ENCODE measurements around the gene RXFP4.

Gene RXFP4

DNA sequence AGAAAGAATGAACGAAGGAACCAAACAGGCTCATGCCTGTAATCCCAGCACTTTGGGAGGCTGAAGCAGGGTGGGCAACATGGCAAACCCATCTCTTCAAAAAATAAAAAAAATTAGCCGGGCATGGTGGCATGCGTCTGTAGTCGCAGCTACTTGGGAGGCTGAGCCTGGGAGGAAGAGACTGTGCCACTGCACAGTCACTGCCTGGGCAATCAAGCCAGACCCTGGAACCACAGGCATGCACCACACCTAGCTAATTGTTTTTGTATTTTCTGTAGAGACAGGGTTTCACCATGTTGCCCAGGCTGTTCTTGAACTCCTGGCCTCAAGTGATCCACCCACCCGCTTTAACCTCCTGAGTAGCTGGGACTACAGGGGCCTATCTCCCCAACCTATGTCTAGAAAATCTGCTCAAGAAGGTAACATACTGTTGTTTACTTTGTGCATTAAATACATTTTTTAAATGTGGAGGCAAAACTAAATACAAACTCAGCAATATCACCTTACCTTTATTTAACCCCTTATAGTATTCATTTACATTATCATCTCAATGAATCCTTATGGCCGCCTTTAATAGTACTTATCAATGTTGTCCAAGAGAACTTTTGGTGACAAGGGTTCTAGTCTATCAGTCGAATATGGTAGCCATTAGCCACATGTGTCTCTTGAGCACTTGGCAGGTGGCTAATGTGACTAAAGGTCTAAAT lies 10.0 kb upstream of the RXFP4 start:
- no peak for DNase-seq

DNA sequence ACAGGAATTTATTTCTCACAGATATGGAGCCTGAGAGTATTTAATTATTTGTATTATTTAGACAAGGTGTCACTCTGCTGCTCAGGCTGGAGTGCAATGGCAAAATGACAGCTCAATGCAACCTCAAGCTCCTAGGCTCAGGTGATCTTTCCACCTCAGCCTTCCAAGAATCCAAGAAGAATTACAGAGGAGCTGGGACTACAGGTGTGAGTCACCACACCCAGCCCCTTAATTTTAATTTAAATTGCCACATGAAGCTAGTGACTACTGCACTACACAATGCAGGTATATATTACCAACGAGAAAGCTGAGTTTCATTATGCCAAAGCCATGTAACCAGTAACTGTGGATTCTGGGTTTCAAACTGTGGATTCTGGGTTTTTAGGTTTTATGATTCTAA lies 9.4 kb upstream of the RXFP4 start:
- DNase-seq, result no peak

DNA sequence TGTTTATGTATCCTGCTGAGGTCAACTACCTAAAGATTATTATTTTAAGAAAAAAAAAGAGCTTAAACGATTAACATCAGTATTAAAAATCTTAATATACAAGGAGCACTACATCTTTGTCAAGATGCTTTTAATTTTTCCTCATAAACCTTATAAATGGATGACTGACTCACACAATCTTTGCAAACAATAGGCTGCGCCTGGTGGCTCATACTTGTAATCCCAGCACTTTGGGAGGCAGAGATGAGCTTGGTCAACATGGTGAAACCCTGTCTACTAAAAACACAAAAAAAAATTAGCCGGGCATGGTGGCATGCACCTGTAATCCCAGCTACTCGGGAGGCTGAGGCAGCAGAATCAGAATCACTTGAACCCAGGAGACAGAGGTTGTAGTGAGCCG lies 9.0 kb upstream of the RXFP4 start:
- DNase-seq, result no peak

DNA sequence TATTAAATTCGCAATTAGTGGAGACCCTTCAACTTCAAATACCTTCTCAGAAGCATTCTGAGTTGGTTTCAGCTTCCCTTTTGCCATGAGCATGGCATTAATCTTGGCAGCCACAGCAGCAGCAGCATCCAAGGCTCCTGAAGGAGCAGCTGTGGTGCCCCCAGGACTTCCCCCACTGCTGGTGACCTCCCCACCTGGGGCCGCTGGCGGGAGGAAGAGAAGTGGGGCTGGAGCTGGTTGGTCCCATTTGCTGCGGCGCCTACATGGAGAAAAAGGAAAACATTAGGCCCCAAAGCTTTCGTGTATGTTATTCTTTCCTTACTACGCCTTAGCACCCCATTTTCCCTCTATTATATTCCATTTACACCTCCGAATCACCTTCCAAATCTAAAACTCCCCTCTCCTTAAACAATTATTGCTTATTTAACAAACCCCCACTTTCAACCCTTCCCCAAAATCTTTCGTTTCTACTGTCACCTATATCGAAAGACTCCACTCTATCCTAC lies 7.8 kb upstream of the RXFP4 start:
- peak in 3 of 4 experiments; percentile 22 to 45 (median 25) for DNase-seq

DNA sequence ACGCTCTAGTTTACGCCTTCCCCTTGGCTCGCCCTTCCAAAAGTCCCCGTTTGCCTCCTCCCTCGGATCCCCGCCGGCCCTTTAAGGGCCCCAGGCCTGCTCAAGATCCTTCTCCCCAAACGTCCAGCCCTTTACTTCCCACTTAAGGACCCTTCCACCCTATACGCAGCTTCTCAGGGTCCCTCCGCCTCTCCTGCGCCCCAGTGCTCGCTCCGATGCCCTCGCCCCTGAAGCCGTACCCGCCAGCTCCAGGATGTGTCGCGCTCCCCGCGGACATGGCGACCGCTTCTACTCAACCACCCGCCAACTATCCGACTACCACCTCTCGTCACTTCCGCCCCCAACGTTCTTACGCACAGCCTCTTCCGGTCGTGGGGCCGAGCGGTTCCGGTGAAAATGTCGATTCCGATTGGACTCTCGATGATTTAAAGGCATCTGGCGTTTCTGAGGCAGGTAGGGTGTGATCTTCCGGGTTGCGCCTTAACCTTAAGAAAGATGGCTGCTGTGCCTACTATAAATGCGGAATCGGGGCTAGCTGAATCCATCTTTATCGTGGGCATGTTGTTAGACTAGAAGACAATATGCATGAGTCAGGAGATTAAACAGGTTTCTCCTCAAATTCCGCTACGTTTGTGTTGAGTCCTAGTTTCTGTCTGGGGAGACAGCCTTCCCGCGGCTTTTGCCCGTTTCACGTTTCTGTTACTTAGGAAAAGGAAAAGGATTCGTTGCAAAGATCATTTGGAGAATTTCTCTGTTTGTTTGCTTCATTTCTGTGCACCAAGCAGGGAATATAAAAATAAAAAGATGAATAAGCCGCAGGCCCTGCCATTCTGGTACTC lies 7.1 kb upstream of the RXFP4 start, which contains the start of gene KHDC4:
TSS of gene KHDC4 (minus strand) at position 317 of the 839 bp plus-strand sequence. CDS start at position 277, 40 bp downstream.
- DNase-seq, result peak; percentile 98 to 99 (median 98)

DNA sequence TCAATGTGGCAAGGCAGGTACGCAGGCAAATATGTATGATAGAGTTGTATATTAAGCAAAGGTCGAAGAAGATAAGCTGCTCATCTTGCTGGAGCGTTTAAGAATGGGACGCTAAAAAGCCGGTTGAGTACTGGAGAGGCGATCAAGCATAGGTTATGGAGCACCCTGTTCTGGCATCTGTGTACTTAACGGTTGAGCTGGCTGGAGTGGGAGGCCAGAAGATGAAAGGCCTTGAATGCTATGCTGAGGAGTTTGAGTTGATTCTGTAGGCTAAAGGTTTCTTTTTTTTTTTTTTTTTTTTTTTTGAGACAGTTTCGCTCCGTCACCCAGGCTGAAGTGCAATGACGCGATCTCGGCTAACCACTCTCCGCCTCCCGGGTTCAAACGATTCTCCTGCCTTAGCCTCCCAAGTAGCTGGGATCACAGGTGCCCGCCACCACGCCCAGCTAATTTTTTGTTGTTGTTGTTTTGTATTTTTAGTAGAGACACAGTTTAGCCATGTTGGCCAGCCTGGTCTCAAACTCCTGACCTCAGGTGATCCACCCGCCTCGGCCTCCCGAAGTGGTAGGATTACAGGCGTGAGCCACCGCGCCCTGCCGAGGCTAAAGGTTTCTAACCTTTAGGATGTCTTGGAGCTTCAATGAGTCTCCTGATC lies 6.4 kb upstream of the RXFP4 start:
- peak in 1 of 4 experiments; percentile 10 for DNase-seq

DNA sequence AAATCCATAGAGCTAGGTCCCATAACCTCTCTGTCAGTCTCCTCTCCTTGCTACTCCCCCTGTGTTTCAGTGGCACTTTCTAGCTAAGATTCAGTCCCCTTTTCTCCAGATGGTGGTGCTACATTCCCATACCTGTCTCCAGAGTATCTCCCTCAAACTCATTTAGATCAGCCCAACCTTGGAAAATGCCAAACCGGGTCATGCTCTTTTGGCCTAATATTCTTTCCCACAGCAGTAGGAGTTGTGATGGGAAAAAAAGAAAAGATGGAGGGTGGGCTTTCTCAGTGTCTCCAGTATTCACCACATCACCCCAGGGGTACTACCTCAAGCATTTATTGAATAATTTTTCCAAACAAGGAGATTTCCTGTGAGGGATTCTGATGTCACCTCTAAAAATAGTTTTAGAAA lies 3.2 kb upstream of the RXFP4 start:
- DNase-seq, result peak; percentile 57 to 80 (median 72)

DNA sequence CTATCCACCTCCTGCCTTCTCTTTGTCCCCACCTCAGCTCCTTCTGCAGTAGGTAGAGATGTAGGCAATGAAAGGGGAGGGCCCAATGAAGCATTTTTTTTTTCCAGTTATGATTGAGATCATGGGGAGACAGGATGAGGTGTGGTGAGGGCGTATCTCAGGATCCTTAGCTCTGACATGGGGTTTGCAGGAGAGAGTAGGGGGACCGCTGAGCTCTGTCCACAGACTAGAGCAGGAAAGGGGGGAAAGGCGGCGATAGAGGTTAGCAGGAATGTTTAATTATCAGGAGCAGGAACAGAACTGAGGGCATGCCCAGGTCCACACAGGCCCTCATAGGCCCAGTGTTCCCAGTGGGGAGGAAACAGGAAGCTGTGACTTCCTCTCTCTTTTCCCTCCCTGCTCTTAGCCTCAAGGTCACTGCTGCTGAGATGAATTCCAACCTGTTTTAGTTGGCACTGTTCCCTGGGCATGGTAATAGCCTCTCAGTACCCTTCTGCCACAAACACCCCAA lies 901 bp upstream of the RXFP4 start:
- peak; percentile 56 to 79 (median 76) for DNase-seq

DNA sequence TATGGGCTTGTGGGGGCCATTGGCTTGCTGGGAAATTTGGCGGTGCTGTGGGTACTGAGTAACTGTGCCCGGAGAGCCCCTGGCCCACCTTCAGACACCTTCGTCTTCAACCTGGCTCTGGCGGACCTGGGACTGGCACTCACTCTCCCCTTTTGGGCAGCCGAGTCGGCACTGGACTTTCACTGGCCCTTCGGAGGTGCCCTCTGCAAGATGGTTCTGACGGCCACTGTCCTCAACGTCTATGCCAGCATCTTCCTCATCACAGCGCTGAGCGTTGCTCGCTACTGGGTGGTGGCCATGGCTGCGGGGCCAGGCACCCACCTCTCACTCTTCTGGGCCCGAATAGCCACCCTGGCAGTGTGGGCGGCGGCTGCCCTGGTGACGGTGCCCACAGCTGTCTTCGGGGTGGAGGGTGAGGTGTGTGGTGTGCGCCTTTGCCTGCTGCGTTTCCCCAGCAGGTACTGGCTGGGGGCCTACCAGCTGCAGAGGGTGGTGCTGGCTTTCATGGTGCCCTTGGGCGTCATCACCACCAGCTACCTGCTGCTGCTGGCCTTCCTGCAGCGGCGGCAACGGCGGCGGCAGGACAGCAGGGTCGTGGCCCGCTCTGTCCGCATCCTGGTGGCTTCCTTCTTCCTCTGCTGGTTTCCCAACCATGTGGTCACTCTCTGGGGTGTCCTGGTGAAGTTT lies 550 bp downstream of the RXFP4 start:
- peak in 2 of 4 experiments; percentile 48 to 53 for DNase-seq

DNA sequence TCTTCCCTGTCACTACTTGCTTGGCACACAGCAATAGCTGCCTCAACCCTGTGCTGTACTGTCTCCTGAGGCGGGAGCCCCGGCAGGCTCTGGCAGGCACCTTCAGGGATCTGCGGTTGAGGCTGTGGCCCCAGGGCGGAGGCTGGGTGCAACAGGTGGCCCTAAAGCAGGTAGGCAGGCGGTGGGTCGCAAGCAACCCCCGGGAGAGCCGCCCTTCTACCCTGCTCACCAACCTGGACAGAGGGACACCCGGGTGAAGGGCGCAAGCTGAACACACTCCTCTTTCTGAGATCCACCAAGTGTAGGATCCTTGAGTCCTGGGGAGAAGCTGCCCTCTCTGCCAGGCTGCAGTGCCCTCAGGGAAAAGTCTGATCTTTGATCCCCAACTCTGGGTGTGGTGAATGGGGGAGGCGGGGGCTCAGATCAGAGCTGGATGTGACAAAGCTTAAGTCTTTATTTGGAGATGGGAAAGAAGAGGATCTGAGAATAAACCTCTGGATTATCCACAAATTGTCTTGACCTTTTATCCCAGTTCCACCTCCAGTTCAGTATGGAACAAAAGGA lies 1.2 kb downstream of the RXFP4 start:
- no peak for DNase-seq

DNA sequence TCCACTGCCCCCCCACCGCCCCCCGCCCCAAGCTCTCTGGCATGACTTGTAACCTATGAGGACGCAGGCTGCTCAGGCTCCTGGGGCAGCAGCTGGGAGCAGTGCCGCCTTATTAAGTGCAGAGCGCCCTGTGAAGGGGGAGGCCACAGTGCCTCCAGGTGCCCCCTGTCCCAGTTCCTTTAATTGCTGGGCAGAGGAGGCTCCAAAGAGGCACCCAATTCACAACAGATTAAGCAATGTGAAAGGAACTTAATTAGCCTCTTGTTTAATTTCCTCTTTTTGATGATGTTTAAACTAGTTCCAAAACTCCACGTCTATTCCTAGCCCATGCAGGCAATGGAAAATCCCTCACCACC lies 3.0 kb downstream of the RXFP4 start:
- DNase-seq, result peak in 3 of 4 experiments; percentile 44 to 55 (median 47)

DNA sequence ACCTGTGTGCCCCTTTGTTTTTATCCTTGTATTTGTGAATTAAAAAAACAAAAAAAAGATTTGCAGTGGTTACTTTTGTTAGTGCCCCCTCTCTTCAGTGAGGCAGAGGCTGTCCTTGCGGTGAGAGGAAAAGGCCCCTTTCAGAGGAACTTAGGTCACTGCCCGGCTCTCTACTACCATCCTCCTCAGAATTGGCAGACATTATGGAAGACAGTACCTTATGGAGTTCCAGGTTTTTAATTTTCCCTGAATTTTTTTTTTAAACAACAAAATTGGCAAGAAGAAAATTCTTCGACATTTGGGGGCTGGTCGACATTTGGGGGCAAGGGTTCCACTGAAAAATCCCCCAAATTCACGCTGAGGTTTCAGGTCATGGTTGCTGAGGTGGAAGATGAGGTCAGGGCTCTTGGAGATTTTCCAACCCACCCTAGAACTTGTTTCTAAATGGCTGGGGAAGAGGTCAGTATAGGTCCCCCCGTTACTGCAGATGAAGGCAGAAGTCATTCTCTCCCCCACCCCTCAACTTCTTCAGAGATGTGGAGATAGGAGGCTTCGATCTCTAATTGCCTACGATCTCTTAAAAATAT lies 5.3 kb downstream of the RXFP4 start:
- DNase-seq, result peak in 1 of 4 experiments; percentile 1

DNA sequence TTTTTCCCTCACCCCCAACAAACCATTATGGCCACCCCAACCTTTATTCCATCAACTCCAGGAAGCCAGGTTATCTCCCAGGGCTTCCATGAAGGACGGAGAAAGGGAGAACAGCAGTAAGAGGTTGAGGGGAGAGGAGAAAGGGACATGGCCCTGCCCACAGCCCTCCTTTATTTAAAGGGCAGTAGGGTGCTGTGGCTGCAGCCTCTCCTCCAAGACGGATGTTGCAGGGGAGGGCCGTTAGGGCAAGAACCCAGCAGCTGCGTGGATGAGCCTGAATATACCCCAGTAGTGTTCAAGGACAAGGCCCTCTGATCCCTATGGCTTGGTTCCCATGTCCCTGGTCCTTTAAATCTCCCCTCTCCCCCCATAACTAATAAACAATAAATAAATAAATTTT lies 5.9 kb downstream of the RXFP4 start:
- DNase-seq, result peak in 1 of 4 experiments; percentile 1

DNA sequence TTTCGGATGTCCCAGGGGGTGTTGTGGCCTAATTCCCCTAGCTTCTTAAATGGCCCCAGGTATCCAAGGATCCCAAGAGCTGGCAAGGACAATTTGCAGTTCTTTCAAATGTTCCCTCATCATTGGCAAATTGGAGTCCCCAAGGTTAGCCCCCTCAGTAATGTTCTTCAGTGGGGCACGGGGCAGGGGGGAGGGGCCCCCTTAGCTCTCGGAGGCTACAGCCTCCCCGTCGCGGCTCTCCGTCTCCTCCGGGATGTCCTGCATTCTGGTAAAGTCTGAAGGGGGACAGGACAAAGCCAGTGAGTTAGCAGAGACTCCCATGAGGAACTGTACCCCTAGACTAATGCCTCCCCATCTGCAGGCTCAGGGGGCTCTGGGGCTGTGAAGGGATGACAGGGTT lies 6.3 kb downstream of the RXFP4 start:
- peak in 1 of 4 experiments; percentile 1 for DNase-seq

DNA sequence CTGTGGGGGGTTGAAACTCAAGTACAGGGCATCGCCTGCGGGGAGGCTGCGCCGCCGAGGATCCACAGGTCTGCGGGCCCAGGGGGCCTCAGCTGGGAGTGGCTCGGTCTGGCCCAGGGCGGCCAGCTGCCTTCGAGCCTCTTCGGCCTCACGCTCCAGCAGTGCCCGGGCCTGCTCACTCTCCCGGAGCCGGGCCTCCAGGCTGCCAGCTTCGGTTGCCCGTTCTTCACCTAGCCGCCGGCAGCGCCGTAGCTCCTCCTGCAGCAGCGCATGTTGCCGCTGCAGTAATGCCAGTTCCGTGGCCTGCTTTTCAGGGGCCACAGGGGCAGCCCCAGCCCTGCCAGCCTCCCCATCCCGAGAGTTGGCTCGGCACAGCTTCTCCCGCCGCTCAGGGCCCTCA lies 9.4 kb downstream of the RXFP4 start:
- DNase-seq, result no peak

DNA sequence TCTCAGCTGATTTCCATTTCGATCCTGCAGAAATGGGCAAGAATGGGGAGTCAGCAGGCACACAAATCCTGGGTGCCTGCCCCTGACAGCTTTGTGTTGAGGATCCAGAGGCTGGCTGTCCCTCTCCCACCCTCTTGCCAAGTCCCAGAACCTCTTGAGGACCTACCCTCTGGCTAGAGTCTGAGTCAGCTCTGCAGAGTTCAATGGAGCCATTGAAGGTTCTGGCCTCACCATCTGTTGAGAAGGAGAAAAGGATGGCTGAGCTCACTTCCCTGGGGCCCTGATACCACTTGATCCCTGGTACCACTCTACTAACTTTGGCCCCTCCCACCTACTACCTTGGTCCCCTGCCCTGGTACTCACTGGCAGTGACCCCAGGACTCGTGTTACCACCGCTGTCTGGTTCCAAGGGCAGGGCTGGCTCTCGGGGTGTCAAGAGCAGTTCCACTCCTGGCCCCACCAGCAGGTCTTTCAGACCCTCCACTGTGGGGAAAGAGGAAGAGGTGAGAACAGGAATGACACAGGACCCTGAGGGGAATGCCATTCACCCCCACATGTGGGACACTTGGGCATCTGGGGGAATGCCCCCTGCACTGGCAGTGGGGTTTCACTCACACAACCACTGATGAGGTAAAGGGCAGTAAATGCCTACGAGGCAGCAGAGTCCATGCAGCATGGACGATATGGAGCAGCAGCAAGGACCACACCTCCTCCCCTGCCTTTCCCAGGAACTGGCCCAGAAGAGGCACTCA lies 10.5 kb downstream of the RXFP4 start:
- DNase-seq, result no peak

DNA sequence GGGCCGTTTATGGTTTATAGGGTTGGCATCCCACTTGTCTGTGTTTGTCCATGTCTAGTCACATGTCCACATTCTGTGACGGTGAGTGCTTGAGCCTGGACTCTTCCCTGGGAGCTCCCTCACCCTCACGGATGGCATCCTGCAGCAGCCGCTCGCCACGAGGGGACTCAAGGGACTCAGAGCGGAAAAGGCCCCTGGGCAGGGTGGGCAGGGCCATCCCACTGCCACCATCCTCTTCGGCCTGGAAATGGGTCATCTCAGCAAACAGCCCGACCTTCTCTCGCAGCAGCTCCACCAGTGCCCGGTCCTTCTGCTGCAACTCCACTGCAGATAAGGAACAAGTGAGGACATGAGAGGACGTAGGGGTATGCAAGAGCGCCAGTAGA lies 11.1 kb downstream of the RXFP4 start:
- no peak for DNase-seq

DNA sequence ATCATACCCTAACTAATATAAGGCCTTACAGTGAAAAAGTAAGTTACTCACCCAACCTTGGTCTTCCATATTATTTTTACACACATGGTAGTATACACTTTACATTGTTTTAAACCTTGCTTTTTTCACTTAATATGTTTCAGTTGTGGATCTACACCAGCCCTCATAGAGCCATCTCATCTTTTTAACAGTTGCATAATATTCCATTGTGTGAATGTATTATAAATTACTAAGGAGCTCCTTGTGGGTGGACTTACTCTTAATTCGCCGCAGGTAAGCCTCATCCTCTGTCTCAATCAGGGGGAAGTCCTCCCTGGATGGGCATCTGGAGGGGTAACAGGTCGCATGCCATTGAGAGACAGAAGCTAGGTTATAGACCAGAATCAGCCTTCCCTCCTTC lies 13.2 kb downstream of the RXFP4 start:
- peak in 1 of 4 experiments; percentile 41 for DNase-seq

DNA sequence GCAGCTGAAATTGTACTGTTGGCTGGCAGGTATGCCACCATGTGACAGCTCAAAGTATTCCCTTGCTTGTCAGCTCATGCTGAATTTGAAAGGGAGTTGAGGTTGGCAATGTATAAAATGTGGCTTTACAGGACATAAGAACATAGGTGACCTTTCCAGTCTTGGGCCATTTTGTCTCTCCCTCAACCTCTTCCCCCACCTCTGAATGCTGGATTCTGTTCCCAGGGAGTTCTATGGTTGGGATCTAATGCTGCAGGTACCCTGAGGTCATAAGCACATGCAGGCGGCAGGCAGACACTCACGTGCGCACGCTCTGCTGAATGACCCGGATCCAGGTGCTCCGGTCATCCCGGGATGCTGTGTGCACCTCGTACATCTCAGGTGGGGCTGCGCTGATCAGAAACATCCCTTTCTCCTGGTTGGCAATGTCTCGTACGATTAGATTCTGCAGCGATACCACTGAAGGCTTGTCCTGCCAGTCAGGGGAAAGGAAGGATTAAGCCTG lies 16.0 kb downstream of the RXFP4 start:
- no peak for DNase-seq

DNA sequence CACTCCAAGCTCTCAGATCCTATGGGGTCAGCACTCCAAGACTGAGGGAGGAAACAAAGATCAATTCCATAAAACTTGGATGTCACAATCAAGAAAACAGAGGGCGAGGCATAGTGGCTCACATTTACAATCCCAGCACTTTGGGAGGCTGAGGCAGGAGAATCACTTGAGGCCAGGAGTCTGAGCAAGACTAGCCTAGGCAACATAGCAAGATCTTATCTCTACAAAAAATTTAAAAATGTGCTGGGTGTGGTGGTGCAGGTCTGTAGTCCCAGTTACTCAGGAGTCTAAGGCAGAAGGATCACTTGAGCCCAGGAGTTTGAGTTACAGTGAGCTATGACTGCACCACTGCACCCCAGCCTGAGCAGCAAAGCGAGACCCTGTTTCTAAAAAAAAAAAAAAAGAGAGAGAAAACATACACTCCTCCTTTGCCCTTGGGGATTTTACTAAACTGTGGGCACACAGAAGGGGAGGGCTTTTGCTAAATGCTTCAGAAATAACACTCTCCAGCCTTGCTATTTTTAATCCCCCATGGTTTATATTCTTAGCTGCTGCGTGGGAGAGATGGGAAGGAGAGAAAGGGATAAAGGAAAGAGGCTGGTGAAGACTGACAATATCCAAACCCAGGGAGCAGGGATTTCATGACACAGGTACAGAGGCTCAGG lies 18.8 kb downstream of the RXFP4 start:
- DNase-seq, result no peak
